GM21529 (cell line): Measurements from ENCODE around the gene SRSF6.
"Not testable (repeated sequence)": the region's sequence is repeated elsewhere in the genome, so short reads cannot be mapped to it uniquely, and the experiment has no call there.

Experiments used
- ATAC-seq: cut with Tn5 transposase; IDR thresholded peaks from one replicate; pipeline ENCODE4 v1.9.1; 2021; ENCODE audit not compliant: unreplicated experiment

SRSF6 gene

GRCh38 chr20:43448748-43449535, 8.8 kb upstream of the SRSF6 start:
- ATAC-seq, result peak; percentile 55

- no peak for ATAC-seq
Measured at GRCh38 chr20:43450841-43451799, 6.6 kb upstream of the SRSF6 start.

- ATAC-seq, result no peak
Measured at GRCh38 chr20:43452404-43453126, 5.1 kb upstream of the SRSF6 start.

GRCh38 chr20:43456252-43456651, 1.4 kb upstream of the SRSF6 start:
- not testable (repeated sequence) for ATAC-seq

GRCh38 chr20:43456809-43457639, 672 bp upstream of the SRSF6 start:
- ATAC-seq, result peak; percentile 82

GRCh38 chr20:43458422-43458924, 777 bp downstream of the SRSF6 start:
- no peak for ATAC-seq

GRCh38 chr20:43459022-43459942, 1.6 kb downstream of the SRSF6 start:
- no peak for ATAC-seq

- ATAC-seq, result no peak
Measured at GRCh38 chr20:43460172-43460829, 2.6 kb downstream of the SRSF6 start.

GRCh38 chr20:43460830-43461200, 3.1 kb downstream of the SRSF6 start:
- no peak for ATAC-seq

GRCh38 chr20:43461894-43462659, 4.4 kb downstream of the SRSF6 start:
- ATAC-seq, result no peak

GRCh38 chr20:43462660-43463526, 5.2 kb downstream of the SRSF6 start:
- no peak for ATAC-seq

- ATAC-seq, result no peak
Measured at GRCh38 chr20:43463527-43464218, 6.0 kb downstream of the SRSF6 start.

GRCh38 chr20:43464219-43464790, 6.6 kb downstream of the SRSF6 start:
- no peak for ATAC-seq

- no peak for ATAC-seq
Measured at GRCh38 chr20:43465625-43465943, 7.9 kb downstream of the SRSF6 start.

- no peak for ATAC-seq
Measured at GRCh38 chr20:43467589-43467988, 9.9 kb downstream of the SRSF6 start.
